Stimulated activated CD8-positive, alpha-beta memory T cell treated with anti-CD3 and anti-CD28 coated beads, Interleukin-2, amount 100 ng/mL, for 1 hour (primary cell): Measurements from ENCODE around the gene SDF2L1.

Experiments
- DNase-seq, 2 donors: peaks; one replicate each; pipeline ENCODE4 v3.0.0-alpha.2; 2020; ENCODE audit warnings: low read depth in 2 of 2

SDF2L1 gene

DNA sequence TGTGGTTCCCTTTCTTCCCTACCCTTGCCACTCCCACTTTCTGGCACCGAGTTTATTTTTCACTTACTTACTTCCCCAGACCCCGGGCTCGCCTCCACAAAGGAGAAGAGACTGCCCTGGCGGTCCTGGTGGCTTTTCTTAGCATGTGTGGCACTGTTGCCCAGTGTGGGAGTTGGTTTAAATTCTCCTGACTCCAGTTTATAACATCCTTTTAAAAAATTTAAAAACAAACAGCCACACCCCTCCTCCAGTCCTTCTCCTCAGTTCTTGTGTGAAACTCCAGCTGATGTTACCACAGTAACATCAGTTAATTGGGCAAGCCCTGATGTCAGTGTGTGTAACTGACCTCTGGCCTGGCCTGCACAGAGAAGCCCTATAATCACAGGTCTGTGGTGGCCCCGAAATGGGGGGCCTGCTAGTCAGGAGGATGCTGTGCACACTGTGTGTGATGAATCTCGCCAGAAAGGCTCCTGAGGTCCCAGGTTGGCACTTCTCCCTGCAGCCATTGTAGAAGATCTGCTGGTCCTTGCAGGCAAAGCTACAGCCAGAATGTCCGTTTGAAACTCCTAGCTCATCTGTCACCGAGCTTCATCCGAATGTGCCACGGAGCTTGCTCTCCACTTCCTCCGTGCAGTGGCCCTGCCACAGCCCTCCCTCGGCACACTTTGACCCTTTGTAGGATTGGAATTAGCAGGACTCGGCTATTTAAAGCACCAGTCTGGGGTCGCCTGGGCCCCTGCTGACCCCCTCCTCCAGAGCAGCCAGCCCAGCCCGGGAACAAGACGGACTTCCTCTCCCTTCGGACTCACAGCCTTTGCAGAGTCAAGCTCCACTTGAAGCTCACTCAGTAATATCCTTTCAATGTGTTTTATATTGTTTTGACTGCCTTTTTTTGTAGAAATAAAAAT is 19.8 kb upstream of the SDF2L1 start:
- no peak for DNase-seq

DNA sequence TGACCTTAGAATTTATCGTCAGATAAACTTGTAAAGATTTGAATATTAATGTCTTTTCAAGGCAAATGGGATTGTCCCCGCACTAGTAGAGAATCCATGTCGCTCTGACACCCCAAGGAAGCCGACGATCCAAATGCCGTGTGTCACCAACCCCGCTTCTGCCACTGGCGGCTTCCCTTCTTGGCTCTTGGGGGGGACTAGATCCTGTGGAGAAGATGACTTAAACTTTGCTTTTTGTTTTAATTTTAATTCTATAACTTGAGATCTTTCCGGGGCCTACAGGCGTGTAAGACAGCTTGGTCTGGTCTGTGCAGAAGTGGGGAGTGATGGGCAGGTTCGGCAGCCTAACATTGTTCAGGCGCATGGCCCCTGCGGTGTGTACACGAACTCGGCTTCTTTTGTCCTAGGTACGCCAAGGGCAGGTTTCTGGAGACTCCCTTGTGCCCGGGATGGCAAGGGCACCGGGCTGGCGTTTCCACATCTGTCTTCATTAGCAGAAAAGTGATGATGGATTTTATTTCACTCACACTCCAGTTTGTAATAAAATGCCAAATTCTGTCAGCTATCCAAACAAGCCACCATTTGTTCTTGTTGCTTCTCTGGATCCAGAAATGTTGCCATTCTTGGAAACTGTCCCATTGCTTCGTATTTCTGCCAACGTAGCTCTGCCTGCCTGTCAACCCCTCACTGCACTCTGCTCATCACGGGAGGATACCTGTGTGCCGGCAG is 19.0 kb upstream of the SDF2L1 start:
- no peak for DNase-seq

DNA sequence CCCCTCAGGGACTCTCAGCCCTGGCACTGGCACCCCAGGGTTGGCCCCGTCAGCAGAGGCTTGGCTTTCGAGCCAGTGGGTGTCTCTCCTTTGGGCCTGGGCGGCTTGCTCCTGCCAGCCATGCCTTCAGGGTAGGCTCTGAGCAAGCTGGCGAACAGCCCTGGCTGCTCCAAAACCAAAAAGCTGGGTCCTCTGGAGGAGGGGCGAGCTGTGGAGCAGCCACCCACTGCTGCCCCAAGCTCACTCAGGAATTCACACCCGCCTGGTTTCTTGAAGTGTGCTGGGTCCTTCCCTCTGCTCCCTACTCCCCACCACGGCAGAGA is 18.5 kb upstream of the SDF2L1 start:
- no peak for DNase-seq

DNA sequence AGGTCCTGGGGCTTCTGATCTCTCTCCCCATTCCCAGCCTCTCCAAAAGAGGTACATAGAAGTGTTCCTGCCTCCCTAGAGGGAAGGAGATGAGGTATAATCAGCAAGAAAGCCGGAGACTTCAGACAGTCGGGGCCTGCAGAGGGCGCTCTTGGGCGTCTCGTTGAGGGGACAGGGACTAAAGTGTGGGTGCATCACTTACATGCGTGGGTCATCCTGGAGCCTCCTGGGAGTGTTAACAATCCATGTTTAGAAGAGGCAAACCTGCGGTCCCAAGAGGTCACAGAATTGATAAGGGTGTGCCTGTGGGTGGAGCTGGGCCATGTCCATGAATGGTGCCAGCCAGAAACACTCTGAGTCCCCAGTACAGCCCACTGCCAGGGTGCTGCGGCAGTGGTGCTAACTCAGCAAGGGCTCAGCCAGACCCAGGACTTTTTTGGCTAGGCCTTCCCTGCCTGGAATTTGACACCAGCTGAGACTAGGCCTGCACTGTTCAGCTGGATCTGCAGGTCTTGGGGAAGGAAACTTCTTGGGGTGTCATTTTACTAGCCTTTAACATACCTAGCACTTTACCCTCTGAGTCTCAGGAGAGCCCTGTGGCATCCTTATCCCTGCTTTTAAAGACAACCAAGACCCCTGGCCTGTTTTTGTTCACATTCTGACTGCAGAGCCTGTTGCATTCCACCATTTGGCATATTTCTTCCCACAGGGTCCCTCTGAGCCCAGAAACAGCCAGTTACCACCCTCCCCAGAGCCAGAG is 17.8 kb upstream of the SDF2L1 start:
- DNase-seq: no peak

DNA sequence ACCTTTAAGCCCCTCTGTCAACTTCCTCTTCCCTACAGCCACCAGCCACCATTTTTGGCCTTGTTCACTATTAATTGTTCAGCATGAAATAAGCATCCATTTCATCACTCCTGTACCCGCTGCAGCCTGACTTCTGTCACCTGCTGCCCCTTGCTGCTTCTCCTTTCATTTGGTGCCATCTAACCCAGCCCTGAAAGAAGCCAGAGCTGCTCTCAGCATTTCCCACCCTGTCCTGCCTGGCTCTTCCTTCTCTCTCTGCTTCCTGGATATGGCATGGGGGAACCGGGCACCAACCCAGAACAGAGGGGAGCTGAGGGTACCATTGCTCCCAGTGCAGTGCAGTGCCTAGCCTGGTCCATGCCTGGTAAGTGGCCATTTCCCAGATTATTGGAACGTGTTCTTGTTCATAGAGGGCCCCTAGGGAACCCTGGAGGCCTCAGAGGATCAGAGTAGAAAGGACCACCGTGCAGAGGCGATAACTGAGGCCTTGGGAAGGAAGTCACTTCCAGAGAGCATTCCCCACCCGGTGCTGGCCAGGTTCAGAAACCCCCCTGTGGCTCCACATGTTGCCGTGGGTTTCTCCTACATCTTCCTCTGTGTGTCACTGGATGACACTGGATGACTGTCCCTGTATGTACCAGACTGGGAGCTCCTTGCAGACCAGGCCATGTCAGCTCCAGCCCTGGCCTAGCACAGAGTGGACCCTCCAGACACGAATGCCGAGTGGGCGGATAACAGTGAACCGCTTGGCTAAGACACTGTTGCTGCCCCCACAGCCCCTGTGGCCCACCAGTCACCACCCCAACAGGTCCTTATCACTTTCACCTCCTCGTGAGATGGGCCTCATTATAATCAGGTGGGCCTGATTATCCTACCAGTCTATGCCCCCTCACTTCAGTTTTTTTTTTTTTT is 17.0 kb upstream of the SDF2L1 start:
- no peak for DNase-seq

DNA sequence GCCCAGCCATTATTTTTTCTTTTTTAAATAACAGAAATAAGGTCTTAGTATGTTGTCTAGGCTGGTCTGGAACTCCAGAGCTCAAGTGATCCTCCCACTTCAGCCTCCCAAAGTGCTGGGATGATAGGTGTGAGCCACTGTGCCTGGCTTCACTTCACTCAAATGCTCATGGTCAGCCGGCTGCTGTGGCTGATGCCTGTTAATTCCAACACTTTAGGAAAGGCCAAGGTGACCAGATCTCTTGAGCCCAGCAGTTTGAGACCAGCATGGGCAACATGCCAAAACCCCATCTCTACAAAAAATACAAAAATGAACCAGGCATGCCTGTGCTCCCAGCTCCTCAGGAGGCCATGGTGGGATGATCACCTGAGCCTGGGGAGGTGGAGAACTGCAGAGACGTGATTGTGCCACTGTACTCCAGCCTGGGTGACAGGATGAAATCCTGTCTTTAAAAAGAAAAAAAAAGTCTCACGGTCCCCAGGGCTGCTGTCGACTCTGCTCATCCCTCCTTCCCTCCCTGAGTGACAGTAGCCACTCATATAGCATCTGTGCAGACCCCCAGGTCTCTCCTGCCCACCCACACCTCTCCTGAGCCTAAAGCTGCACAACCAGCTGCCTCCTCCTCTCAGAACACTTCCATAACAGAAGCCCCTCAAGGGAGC is 15.9 kb upstream of the SDF2L1 start:
- DNase-seq: no peak

DNA sequence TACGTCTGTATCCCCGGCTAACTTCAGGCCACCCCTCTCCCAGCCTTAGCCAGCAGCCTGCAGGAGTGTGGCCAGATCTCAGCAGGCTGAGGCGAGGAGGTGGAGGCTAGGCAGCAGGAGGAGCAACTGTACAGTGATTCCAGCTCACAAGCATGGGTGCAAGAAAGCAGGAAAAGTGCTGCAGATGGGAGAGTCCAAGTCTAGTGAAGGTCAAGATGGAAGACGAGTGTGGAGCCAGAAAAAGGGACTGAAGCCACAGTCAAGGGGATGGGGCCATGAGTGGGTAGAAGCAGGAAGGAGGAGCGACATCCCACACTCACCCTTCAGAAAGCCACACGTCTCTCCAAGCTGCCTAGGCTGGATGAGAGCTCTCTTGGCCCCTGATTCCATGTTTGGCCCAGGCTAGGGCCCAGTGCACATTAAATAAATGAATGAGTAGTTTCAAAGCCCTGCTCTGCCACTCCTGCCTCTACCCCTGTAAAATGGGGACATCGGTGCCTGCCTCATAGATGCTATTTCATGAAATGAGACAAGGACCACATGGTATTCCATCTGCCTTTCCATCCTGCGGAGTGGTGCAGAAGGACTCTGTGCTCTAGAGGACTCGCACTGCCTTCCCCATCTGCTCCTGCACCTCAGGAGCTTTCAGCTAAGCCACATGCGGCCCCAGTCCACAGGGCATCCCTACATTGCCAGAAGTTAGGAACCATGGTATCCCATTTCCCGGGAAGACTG is 15.2 kb upstream of the SDF2L1 start:
- no peak for DNase-seq

DNA sequence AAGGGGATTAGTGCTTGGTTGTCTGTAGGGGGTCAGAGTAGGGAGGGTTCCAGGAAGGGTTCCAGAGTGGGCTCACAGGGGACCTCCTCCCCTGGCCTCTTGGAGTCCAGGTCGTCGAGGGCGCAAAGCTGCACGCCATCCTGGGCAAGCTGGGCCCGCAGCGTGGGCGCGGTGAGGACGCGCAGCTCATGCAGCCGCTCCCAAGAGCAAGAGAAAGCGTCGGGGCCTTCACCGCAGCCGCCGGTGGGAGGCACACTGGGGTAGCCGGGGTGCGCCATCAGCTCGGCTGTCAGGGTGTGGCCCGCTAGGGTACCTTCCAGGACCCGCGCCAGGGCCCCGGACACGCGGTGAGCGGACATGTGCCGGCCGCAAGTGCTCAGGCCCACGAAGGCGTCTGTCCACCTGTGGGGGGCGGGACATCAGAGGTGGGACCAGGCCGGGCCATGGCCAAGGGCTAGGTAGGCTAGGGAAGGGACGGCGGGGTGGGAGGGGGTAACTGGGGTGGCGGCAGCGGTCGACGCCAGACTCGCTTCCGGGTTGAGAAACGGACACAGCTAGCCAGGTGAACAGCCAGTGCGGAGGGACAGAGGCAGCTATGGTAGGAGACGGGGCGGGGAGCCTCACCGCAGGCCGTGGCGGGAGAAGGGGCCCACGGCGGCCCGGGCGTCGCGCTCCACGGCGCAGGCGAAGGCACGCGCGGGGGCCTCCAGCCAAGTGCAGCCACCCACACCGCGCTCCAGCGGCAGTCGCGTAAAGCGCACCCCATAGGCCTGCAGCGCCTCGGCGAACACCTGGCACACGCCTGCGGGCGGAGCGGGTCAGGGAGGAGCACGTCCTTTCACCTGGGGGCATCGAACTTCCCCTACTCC is 13.5 kb upstream of the SDF2L1 start:
- no peak for DNase-seq

DNA sequence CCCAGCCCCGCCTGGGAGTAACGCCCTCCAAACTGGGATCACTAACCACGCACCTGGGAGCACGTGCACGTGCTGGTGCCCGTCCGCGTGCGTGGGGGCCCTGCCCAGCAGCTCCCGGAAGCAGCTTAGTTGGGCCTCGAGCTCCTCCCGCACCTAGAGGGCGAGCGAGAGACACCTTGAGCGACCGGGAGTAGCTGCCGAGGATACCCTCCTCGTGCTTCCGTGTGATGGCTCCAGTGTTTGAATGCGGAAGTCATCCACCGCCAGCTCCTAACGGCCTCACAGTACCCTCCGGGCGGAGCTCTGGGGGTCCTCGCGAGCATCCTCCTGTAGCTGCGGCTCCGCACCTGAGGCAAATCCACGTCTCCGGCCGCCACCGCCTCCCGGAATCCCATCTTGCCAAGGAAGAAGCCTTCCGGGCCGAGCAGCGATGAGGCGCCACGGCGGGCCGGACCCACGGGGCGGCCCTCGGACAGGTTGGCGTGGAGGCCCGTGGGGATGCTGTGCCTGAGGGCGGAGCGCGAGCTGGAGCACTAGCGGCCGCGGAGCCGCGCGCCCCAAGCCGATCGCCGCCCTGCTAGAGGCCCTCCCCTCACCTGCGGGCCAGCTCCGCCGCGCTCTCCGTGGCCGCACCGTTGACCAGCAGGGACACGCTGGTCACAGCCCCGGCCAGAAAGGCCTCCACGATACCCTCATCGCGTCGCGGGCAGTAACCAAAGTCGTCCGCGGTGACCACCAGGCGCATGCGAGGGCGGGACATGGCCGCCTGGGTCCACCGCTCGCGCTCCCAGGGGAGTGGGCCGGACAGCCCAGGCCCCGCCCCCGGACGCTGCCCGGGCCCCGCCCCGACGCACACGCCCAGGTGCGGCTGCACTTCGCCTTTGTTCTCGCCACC is 12.6 kb upstream of the SDF2L1 start, which contains the start of gene YDJC:
TSS of gene YDJC (minus strand) at position 768 of the 895 bp plus-strand sequence. CDS start at position 760, 8 bp downstream.
- DNase-seq: peak; percentile 90

DNA sequence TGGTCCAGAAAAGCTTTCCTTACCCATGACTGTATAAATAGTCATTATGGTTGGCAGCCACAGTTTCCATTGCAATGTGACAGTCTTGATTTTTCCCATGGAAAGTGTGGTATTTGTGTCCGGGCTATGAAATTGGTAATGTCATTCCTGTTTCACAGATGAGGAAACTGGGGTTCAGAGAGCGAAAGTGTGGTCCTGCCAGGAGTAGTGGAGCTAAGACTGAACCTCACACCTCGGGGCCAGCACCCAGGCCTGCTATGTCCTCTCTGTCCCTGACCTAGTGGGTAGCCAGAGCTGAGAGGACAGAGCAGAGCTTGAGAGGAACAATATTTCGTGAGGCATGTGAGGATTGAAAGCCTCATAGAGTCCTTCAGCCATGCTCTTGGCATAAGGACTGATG is 11.1 kb upstream of the SDF2L1 start:
- no peak for DNase-seq

DNA sequence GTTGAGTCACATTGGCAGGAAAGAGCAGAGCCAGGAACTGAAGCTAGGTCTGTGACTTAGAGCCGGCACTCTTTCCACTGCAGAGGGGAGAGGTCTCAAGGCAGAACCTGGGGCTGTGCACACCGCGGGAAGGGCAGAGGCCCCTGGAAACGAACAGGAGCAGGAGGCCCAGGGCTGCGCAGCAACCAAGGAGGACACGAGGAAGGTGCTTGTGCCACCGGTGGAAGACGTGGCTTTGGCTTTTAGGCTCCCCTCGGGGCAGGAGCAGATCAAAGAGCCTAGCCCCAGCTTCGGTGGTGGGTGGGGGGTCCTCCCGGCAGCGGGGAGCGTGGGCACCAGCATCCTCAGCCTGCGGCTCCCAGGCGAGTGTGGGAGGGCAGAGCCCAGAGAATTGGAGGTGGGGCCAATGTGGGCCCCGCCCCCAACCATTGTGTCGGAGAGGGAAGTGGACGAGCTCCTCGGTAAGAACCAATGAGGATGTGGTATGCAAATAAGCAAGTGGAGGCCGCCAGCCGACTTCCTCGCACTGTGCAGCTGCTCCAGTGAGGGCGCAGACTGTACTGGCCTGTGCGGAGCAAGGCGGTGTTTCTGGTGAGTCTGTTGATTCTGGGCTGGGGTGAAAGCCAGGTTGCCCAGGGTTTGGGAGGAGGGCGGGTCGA is 9.7 kb upstream of the SDF2L1 start, which contains the start of gene CCDC116:
TSS of gene CCDC116 (plus strand) at position 524 of the 659 bp plus-strand sequence. CDS start 422 bp downstream, outside the sequence.
- DNase-seq: peak; percentile 24 to 41

DNA sequence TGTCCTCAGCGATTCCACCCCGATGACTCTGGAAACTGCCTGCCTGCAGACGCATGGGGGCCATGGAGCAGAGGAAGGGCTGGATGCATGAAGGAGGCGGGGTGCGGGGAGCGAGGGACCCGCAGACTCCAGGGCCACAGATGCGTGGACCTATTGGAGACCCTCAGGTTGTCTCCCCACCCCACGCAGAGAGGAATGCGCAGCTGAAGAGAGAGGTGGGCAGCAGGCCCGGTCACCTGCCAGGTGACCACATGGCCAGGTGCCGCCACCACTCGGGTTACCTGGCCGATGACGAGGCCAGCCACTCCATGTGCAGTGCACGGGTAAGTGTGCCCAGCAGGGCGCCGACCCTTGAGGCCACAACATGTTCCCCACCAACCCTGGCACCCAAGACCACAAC is 9.2 kb upstream of the SDF2L1 start:
- no peak for DNase-seq

DNA sequence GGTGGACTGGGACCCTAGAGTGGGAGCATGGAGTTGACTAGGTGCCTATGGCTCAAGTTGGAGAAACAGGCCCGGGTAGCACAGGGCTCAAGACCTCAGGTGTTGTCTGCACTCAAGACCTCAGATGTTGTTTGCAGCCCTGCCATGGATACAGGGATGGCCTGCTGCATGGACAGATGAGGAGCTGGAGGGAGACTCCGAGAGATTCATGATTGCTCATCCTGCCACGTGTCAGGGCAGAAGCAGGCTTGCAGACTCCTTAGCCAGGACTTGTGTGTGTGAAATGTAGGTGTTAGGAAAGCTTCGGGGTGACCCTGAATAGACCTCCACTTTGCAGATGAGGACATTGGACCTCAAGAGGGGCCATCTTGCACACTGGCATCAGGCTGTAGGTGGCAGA is 8.6 kb upstream of the SDF2L1 start:
- DNase-seq: no peak

DNA sequence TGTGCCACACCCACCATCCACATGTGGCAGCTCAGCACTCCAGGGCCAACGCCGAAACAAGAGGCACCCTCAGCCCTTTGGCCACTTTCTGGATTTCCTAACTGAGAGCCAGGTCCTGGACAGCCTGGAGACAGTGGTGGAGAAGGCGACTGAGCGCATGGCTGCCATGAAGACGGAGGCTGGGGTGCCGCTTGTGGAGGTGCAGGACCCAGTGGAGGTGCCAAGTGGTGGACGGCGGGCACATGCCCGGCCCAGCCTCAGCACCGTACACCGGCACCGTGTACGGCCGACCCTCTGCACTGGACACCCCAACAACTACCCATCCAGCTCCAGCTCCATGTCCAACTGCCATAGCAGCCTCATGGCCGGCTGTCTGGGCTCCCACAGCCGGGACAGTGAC is 8.0 kb upstream of the SDF2L1 start:
- DNase-seq: no peak

DNA sequence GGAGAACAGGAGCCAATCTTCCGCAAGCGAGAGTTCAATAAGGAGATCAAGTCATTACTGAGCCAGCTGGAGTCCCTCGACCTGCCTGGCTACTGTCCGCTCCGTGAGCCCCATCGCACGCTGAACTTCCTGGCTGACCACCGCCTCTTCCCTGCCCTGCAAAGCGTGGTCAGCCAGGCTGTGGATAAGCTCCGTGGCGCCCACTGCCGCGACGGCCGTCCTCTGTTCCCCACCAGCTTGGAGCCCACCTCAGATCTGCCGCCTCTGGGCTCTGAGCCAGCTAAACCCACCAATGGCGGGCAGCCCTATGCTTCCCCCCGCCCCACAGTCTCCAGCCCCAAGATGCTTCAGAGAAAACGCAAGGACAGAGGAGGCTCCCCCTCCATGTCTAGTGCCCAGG is 7.3 kb upstream of the SDF2L1 start:
- DNase-seq: no peak

DNA sequence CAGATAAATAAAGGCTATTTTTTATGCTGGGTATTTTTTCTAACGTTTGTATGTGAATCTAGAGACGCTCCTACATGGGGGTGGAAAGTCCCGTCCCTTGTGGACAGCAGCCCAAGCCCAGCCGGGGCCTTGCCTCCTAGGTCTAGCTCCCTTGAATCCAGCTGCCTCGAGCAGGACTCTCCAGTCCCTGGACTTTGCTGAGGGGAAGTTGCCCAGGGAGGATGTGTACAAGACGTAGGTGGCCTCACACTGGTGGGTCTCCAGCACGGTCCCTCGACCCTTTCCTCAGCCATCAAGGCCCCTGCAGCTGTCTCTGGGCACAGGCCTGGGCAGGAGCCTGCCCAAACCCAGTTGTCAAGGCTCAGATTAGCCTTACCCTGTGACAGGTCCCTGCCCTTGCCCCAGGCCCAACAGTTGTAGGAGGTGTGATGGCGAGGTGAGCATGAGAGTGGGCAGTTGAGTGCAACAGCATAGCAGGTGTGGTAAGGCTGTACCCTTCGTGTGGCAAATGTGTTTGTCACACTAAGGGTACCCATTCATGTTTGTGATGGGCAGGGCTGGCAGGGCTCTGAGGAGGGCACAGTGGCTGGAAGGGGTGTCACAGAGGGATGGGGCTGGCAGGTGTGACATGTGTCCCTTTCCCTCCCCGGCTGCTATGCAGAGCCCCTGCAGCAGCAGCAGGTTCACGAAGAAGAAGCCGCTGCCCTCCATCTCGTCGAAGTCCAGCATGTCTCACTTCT is 6.2 kb upstream of the SDF2L1 start:
- no peak for DNase-seq
